Stimulated activated CD8-positive, alpha-beta memory T cell treated with anti-CD3 and anti-CD28 coated beads, Interleukin-12 subunit alpha, Interleukin-12 subunit beta, amount 100 ng/mL, for 24 hours (primary cell): Measurements from ENCODE around the gene FAM163A.
"Not testable (repeated sequence)": the region's sequence is repeated elsewhere in the genome, so short reads cannot be mapped to it uniquely, and the experiment has no call there.

Source experiments
- DNase-seq: peaks from one replicate; pipeline ENCODE4 v3.0.0-alpha.2; 2020; ENCODE audit errors: extremely low read depth

The FAM163A gene

DNA sequence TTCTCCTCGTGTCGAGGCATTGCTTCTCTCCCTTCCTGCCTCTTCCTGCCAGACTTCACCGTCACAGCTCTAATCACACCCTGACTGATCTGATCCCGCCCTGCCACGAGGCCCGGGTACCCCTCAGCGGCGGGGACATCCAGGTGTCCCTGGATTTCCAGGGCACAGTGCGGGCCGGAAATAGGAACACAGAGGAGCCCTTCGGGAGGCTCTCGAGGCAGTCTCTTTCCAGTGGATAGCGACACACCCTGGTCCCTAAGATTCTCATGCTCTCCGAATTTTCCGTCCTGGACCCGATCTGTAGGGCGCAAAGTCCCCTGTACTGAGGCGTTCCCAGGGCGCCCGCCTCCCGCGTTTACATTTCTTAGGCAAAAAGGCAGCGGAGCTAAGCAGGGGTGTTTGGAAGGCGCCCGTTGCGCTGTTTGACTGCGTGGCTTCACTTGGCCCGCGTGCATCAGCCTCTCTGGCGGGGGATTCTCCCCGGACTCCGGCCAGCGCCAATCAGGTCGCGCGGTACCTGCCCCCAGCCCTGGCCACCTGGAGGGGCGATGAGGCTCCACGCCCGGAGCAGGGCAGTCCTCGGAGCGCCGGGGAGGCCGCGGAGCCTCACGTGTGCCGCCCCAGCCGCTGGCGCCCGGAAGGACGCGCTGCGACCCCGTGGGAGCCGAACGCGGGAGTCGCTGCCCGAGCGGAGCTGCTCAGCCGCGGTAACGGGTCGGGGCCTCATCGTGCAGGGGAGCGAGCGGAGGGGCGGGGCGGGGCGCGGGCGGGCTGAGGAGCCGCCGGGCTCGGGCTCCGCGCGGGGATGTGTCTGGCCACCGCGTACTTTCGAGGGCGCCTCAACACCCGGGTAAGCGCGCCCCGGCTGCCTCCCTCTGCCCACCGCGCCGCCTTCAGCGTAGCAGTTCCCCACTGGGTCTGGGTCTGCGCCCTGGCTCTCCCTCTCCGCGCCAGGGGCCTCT, at the start of gene FAM163A:
TSS of gene FAM163A (plus strand) at position 575 of the 962 bp plus-strand sequence. CDS start 69,807 bp downstream, outside the sequence.
- no peak for DNase-seq

DNA sequence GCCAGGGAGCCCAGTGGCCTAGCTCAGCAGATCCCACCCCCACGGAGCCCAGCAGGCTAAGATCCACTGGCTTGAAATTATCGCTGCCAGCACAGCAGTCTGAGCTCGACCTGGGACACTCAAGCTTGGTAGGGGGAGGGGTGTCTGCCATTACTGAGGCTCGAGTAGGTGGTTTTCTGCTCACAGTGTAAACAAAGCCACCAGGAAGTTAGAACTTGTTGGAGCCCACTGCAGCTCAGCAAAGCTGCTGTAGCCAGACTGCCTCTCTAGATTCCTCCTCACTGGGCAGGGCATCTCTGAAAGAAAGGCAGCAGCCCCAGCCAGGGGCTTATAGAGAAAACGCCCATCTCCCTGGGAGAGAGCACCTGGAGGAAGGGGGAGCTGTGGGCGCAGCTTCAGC, 48.6 kb upstream of the FAM163A start:
- DNase-seq = not testable (repeated sequence)

DNA sequence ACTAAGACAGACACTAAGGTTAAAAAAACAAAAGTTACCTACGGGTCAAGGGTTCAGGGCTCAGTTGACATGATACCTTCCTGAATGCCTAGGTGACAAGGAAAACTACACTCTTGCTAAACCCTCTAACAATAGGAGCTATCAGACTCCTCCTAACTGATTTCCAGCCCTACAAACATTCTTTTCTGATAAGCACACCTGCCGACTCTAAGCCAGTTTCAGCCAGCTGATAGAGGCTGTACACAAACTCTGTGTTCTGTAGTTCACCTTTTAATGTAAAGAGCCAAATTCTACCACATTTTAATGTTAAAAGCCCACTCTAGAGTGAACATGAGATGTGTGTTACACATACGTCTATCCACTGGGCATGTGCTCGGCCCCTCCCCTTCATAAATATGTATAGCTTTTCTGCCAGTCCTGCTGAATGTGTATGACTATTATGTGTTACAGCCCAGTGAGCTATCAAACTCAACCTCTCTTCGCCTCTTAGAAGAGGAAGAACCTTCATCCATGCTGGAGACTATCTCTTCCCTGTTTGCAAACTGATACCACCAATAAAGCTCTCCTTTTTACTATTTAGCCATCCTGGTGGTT, 40.0 kb upstream of the FAM163A start:
- no peak for DNase-seq

DNA sequence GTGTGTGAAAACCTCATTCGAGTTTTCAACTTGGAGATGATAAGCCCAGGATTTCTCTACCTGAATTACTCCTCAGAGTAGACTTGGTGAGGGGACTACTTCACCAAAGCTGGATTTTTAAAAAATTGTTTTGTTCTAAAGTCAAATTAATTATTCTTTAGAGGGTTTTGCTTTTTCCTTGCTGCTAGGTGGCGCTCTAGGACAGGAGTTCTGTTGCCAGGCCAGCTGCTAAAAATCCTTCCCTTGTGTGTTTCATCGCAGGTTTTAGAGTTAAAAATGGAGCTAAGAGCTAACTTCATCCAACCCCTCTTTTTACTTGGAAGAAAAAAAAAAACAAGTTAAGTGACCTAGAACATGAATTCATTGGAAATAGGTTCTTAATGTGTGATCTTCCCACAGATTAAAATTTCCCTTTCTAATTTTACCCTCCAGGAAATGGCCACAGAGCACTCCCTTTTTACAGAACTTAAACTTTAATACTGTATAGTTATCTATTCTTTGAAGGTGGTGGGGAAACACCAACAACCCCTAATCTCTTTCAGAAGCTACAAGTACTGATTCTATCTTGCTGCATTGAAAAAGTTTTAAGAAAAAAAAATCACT, 36.7 kb upstream of the FAM163A start:
- peak; percentile 1 for DNase-seq

DNA sequence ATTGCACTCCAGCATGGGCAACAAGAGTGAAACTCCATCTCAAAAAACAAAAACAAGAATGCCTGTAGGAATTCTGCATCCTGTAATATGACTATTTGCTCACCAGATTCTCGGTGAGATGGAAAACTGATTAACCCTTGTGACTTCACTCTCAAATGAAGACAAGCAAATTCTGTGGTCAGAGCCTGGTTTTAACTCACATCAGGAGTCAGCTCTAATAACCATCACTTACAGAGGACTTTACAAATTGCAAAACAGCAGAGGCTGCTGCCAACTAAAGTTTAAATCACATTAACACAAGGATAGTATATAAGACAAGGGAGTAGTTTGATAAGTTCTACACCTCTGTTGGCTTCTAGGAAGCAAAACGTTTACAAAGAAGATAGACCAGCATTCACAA, 35.7 kb upstream of the FAM163A start:
- no peak for DNase-seq

DNA sequence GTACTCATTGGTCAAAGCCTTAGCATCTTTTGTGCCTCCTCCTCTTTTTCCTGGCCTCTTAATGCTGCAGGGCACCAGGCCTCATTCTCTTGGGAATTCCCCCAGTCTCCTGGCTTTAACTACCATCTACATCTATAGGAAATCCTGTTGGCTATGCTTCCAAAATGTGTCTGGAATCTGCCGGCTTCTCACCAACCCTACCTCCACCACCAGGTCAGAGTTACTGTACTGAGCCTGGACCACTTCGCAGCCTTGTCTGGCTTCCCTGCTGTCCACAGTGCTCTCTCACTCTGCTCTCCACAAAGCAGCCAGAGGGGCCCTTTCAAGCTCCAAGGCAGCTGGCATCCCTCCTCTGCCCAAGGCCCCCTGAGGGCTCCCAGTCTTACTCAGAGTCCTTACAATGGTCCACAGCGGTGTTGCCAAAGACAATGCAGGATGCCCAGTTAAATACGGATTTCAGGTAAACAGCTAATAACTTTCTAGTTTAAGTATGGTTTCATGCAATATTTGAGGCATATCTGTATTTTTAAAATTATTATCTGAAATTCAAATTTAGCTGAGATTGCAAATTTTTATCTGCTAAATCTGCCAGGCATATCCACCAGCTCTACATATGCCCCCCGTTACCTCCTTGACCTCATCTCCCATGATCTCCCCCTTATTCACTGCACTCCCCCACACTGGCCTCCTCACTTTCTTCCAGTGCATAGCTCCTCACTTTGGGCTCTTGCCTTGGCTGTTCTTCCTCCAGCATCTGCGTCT, 34.5 kb upstream of the FAM163A start:
- no peak for DNase-seq

DNA sequence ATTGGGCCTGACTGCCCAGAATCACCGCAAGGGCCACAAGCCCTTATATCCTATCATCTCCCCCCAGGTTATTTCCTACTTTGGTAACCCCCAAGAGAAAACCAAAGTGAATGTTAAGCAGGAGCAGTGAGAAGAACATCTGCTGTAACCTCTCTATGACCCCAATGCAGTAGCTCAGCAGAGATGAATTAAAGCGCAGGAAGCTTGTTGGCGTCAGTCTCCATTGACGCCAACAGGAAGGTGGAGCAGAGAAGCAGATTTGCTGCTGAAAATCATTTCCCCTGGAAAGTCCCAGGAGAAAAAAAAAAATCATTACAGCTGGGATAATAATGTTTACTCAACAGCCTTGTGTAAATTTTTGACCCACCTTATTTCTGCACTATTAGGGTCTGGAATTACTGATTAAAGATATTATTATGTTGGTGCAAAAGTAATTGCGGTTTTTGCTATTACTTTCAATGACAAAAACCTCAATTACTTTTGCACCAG, 33.2 kb upstream of the FAM163A start:
- DNase-seq = no peak

DNA sequence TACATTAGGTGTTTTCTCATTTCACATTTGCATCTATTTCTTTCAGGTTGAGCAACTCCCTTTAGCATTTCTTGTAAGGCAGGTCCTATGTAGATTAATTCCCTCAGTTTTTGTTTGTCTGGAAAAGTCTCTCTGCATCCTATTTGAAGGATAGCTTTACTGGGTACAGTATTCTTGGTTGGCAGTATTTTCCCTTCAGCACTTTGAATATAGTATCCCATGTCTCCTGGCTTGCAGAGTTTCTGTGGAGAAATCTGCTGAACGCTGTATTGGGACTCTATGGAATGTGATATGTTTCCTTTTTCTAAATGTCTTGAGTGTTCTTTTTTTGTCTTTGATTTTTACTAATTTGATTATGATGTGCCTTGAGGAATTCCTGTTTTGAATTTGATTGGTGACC, 28.9 kb upstream of the FAM163A start:
- no peak for DNase-seq

DNA sequence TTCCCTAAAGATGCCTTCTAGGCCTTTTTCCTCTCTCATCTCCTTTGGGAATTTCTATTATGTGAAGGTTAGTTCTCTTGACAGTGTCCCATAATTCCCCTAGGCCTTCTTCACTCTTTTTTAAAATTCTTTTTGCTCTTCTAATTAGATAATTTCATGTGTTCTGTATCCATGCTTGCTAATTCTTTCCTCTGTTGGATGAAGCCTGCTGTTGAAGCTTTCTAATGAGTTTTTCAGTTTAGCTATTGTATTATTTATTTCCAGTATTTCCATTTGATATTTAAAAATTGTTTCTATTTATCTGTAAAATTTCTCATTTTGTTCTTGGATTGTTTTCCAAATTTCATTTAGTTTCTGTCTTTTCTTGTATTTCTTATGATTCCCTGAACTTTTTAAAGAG, 28.5 kb upstream of the FAM163A start:
- DNase-seq = no peak

DNA sequence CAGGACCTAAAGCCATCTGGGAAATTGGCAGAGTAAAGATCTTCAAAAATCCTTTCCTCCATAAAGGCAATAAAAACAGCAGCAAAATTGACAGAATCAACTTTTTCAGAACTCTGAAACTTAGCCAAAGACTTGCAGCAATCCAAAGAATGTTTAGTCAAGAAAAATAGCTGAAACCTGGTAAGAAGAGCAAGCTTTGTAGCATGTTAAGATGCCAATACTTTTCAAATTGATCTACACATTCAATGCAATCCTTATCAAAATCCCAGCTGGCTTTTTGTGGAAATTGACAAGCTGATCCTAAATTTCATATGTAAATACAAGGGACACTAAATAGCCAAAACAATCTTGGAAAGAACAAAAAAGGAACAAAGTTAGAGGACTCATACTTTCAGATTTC, 23.8 kb upstream of the FAM163A start:
- DNase-seq = no peak

DNA sequence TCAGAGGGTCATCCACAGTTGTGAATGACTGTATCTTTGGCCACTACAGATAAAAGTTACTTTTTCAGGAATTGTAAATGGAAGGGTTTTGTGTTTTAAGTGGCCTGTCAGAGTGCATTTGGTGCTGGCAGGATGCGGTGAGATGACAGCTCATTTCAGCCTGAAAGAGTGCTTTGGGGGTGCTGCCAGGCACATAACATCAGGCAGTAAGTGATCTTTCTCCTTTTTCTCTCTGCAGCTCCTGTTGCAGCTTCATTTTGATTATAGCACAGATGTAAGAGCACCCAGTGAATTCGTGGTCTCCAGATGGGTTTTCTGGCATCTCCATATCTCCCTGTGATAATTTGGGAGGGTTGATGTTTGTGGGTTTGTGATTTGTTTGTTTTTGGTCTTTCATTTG, 14.8 kb upstream of the FAM163A start:
- DNase-seq = no peak

DNA sequence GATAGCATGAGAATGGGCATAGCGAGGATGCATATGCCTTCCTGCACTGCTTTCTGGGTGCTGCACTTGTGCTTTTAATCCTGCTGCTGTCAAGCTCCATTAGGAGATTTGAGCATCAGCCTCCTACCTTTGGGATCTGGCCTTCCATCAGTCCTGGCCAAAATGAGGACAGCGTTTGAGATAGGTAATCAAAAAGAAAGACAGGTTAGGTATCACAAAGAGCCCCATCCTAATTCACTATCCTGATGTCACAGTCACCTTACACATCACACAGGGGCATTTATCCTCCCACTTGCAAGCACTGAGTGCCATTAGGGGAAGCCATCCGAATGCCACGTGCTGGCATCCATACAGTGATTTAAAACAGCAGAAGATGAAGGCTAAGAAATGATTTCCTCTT, 13.2 kb upstream of the FAM163A start:
- DNase-seq = no peak

DNA sequence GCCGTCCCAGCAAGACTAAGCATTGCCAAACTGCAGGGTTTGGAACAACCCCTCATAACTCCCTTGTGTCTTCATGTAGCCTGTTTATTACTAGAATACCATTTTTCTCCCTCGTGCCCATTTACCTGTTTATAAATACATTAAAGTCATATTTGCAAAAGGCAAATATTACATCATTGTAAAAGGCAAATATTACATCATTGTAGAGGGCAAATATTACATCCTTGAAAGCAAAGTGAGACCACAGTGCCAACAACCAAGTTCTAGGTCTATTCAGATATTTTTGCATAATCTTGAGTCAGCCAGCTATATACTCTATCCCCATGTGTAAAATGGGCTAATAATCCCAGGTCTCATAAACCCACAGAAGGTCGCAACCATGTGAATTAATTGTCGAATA, 11.4 kb upstream of the FAM163A start:
- no peak for DNase-seq

DNA sequence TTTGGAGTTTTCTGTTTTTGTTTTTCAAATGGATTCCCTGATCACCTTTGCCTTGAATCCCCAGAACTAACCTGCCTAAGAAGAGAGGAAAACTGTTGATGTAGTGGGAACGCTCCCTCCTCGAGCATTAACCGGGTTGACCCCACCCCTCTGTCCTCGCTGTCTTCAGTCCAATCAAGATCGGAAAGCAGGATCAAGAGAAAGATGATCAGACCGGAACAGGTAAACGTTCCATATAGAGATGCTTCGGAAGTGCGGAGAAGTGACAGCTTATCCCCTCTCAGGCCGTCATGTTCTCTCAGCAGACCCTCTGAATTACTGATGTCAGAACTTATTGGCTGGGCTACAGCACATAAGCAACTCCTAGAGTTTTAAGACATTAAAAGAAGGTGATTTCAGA, 800 bp upstream of the FAM163A start:
- no peak for DNase-seq

DNA sequence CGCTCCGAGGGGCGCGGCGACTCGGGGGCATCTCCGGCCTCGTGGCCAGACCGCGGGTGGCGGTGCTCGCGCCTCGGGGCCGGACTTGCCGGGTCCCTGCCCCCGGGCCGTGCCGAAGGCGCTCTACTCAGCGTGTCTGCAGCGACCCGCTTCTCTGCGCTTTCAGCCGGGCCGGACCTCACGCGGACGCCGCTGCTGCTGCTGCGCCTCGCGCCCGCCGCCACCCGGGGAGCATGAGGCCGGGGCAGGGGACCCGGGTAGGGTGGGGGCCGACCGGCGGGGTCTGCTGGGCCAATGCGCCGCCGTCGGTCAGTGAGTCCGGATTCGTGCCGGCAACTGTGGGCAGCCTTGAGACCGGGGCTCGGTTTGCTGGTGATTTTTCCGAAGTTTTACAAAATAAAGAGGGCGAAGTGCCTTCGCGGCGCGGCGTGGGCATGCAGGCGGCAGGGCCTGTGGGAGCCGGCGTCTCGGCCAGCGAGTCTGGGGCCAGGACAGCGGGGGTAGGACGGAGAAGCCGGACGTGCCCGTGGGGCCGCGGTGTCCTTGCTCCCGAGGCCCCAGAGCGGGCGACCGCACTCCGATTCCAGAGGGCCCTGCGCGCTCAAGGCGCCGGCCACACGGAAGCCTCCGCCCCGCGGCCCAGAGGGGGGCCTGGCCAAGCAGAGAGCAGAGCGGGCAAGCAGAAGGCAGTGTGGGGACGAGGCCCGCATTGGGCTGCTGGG, 749 bp downstream of the FAM163A start:
- no peak for DNase-seq

DNA sequence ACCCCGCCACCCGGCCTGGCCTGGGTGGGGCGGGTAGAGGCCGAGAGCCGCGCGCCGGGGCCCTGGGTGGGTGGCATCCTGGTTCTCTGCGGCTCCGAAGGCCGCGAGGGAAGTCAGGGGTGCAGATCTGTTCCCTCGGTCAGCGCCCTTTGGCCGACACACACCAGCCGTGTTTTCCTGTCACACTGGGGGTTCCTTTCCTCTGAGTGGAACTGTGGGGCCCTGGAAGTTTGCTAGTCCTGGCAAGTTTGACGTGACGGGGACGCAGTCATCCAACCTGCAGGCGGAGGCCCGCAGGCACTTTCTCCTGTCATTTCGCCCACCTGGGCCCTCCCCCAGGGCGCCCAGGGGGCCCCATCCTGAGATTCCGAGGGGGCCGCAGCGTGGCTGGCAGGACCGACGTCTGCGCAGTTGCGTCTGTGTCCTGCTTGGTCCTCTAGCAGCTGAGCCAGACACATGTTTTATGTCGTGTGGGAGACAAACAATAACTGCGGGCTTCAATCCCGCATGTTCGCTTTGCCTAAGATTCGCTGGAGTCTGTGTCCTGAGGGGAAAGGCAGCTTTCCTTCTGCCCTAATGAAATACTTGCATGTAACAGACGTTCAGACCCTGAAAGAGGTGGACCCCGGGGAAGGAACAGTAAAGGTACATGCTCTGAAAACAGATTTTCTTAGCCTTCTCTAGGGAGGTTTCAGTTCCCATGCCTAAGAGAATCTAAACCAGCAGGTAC, 1.5 kb downstream of the FAM163A start:
- no peak for DNase-seq

DNA sequence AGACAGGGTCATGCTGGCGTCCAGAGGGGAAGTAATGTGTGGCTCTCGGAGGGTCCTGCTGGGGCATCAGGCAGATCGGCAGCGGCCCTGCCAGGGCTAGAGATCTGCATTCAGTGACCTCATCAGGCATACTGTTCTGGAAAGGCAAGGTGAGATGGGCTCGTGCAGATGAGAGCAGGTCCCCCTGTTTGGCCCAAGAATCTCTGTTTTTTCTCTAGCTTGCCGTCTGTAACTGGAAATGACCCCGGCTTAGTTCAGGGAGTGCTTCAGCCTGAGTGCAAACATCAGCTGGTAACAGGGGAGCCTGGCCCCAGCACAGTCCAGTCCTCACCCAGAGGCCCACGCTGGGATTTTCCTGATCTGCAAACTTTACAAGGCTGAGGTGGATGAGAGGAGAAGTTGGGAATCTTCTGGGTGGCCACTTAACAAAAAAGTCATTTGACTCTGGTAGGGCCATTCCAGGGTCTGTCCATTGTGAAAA, 2.1 kb downstream of the FAM163A start:
- no peak for DNase-seq

DNA sequence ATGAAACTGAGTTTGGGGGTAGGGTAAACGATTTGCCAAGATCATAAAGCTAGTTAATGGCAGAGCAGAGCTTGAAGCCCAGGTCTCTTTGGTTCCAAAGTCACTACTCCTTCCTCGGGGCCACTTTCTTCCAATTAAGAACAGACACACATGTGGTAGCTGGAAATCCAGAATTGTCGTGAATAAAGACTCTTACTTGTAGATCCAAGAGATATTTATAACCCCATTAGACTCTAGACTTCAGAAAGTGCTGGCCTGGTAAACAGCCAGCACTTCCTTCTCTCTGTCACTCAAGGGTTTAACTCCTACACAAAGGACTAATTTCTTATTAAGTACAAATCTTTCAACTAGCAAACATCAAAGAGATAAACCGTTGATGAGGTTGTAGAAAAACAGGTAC, 2.7 kb downstream of the FAM163A start:
- no peak for DNase-seq

DNA sequence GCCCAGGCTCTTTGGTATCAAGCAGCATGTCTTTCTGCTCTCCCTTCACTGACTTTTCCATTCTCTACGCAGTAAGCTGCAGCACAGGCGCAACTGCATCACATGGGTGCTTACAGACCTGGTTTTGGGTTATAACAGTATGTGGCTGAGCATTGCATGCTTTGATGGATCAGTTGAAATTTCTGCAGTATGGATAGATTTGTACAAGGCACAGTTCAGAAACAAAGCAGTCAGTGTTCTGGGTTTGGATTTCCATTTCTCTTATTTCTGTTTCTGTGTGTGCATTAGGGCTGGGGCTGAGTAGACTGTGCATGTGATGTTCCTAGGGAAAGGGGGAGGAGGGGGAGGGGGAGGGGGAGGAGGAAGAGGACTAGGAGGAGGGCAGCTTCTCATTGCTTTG, 4.5 kb downstream of the FAM163A start:
- DNase-seq = no peak

DNA sequence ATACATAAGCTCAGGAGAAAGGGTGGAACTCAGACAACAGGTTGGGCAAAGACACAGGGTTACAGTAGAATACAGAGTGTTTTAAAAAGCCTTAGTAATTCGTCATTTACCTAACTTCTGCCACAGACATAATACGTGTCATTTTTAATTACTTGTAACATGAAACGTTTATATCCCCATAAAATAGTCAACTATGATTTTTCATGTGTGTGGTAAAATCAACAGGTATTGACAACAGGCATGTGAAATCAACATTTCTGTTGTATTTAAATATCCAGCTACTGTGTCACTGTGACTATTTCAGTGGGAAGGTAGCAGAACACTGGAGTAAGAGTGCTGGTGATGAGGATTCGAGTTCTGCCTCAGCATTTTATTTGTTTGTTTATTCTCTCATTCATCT, 5.7 kb downstream of the FAM163A start:
- no peak for DNase-seq
